K562 (cell line): ENCODE data around the gene ANP32B. TPM values are rescaled to one million over a fixed set of nuclear protein-coding genes. Genes with fewer than 3 reads are reported as not detected.

ENCODE experiments used
- C11orf30 ChIP-seq: fragments of 450-650 bp; IDR thresholded peaks from 2 replicates; pipeline ENCODE4 v1.6.1; 2016; ENCODE audit warnings: low read depth, mild to moderate bottlenecking
- CHCHD3 ChIP-seq: fragments of 250-450 bp; sonication (Bioruptor Pico); IDR thresholded peaks from 2 replicates; pipeline ENCODE4 v2.1.2; 2022; ENCODE audit warnings: mild to moderate bottlenecking
- CLOCK ChIP-seq: fragments of 250-450 bp; sonication (Bioruptor Pico); IDR thresholded peaks from 2 replicates; pipeline ENCODE4 v1.4.0; 2020; ENCODE audit warnings: mild to moderate bottlenecking, moderate library complexity, borderline replicate concordance
- GATAD2A ChIP-seq: fragments of 450-650 bp; IDR thresholded peaks from 2 replicates; pipeline ENCODE4 v1.6.1; 2017
- HDGF ChIP-seq: fragments of 450-650 bp; IDR thresholded peaks from 2 replicates; pipeline ENCODE4 v1.6.1; 2016
- HMG20A ChIP-seq: fragments of 450-650 bp; formaldehyde crosslinking; conservative IDR thresholded peaks from 2 replicates; pipeline ENCODE4 v1.4.0; 2020; ENCODE audit warnings: mild to moderate bottlenecking, mixed read lengths
- MECOM ChIP-seq: fragments of 250-450 bp; sonication (Bioruptor Pico); IDR thresholded peaks from 2 replicates; pipeline ENCODE4 v1.8.0; 2022; ENCODE audit warnings: inconsistent platforms
- SIX5 ChIP-seq, 2 experiments: IDR thresholded peaks; 2 replicates each; pipeline ENCODE4 v1.6.1; 2011; ENCODE audit warnings: low read length in 2 of 2, borderline replicate concordance in 1 of 2, low read depth in 1 of 2, mild to moderate bottlenecking in 1 of 2, moderate library complexity in 1 of 2; ENCODE audit not compliant: insufficient read depth in 1 of 2
- SMC3 ChIP-seq: conservative IDR thresholded peaks from 2 replicates; pipeline ENCODE4 v1.6.1; 2011; ENCODE audit warnings: low read depth, low read length, improper control_type of control experiment; ENCODE audit not compliant: insufficient read depth
- TFE3 ChIP-seq: fragments of 450-650 bp; formaldehyde crosslinking; IDR thresholded peaks from 2 replicates; pipeline ENCODE4 v1.4.0; 2020; ENCODE audit warnings: mild to moderate bottlenecking, mixed read lengths
- ZNF253 ChIP-seq: fragments of 250-450 bp; sonication (Bioruptor Pico); conservative IDR thresholded peaks from 2 replicates; pipeline ENCODE4 v1.6.1; 2021; ENCODE audit warnings: mild to moderate bottlenecking
- polyA plus RNA-seq, 8 experiments: library from polyadenylated mRNA; depleted of rRNA in 4 of 8; stranded (reverse) in 5 of 8; unstranded in 3 of 8; fragments of >200 nt; fragmentation: Nextera tagmentation in 2 of 8; fragmentation: Illumina TruSeq in 1 of 8; extraction: Ambion mirVana in 2 of 8; extraction: Trizol in 1 of 8; gene quantifications; 2 replicates each; pipeline versions ENCODE4 v1.2.1 to v1.2.3, GENCODE V29; 2011 to 2014; ENCODE audit warnings: inconsistent platforms in 1 of 8, missing spikeins in 1 of 8
- total RNA-seq, 7 experiments: library from RNA; depleted of rRNA in 6 of 7; stranded (reverse); fragments of >200 nt in 6 of 7; fragmentation: Illumina TruSeq in 2 of 7; extraction: Trizol in 2 of 7; gene quantifications; 2 replicates each; pipeline versions ENCODE4 v1.2.1 to v1.2.3, GENCODE V29; 2011 to 2021; ENCODE audit warnings: low replicate concordance in 1 of 7
- TF ChIP-seq, protein P1 (sequence below), 2 experiments: fragments of 450-650 bp; IDR thresholded peaks; 2 replicates each; pipeline ENCODE4 v1.6.1; 2016

ANP32B gene
- total and polyA plus RNA-seq, 9 of the 15 experiments (the other 6 are each of a cell fraction or from before 2014, with no cell fraction given) = 68.9 to 815 (median 141) TPM

DNA sequence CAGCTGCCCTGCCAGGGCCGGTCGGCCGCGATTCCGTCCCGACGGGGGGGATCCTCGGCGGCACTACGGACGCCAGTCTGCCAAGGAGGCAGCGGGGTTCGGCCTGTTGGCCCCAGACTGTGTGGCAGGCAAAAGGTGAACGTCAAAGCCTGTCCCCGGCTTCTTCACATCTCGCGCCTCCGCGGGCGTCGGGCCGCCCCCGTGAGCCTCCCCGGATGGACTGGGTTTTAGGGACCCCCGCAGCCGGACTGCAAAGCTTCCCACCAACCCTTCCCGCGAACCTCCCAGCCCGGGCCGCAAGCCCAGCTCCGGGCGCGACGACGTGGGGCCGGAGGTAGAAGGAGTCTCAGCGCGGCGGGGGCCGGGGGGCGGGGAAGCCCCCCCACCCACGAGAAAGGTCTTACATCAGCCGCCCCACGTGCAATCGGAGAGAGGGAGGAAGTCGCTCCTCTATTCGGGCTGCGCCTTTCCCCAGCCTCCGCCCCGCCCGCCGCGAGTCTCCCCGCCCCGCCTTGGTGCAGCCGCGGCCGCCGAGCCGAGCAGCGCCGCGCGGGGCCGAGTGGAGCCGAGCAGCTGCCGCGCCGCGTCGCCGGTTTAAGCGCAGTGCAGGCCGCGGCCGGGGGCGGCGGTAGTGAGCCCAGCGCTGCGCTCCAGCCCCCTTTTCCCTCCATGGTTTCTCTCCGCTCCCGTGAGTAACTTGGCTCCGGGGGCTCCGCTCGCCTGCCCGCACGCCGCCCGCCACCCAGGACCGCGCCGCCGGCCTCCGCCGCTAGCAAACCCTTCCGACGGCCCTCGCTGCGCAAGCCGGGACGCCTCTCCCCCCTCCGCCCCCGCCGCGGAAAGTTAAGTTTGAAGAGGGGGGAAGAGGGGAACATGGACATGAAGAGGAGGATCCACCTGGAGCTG is at the start of gene ANP32B (continued):
- TF ChIP-seq TFE3 (CRISPR knock-in tag) (no peak), GATAD2A (peak; percentile 79), C11orf30 (no peak), HDGF (no peak), ZNF253 (no peak), CLOCK (CRISPR knock-in tag) (no peak), HMG20A (CRISPR knock-in tag) (no peak), SMC3 (no peak; the same call in 1 of the 2 replicates), CHCHD3 (CRISPR knock-in tag) (no peak), SIX5 (IDR thresholded peaks at IDR 0.05; ENCODE audit: borderline replicate concordance in 1 of 2, insufficient read depth in 1 of 2, low read depth in 1 of 2, low read length in 2 of 2) (no peak), MECOM (CRISPR knock-in tag) (no peak)
- TF ChIP-seq, protein P1, sequence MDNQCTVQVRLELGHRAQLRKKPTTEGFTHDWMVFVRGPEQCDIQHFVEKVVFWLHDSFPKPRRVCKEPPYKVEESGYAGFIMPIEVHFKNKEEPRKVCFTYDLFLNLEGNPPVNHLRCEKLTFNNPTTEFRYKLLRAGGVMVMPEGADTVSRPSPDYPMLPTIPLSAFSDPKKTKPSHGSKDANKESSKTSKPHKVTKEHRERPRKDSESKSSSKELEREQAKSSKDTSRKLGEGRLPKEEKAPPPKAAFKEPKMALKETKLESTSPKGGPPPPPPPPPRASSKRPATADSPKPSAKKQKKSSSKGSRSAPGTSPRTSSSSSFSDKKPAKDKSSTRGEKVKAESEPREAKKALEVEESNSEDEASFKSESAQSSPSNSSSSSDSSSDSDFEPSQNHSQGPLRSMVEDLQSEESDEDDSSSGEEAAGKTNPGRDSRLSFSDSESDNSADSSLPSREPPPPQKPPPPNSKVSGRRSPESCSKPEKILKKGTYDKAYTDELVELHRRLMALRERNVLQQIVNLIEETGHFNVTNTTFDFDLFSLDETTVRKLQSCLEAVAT (IDR thresholded peaks at IDR 0.05) = peak; percentile 63 to 90; a peak in 3 of 4 replicates
